ENCODE data around the gene EXOSC10. TPM values are rescaled to one million over a fixed set of nuclear protein-coding genes. Genes with fewer than 3 reads are reported as not detected.

Gene EXOSC10
- polyA plus RNA-seq, 1 experiment, result 65.9 TPM

DNA sequence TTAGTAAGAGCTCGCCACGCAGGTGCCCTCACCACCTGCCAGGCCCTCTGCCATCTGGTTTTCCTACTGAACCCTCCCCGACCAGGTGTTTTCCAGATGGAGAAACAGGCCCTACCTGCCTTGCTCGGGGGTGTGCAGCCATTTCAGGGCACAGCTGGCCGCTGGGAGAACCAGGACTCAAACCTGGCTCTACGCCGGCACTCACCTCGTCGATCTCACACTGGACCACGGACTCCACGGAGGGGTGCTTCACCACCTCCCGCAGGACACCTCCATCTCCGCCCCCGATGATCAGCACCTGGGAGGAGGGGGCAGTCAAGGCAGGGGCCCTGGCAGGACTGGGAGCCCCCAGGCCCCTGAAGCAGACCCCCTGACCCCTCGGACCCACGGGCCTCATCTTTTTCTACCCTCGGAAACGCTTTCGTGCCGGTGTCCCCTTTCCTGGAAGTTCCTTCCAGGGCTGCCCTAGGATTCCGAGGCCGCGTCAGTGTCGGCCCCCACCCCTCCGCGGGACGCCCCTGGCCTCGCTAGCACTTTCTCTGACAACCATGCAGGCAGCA is 41.0 kb downstream of the EXOSC10 start:
- Histone ChIP-seq H3K27ac (ENCODE audit: low read depth, low read length) (no peak overlapping the region), H3K27me3 (ENCODE audit: control insufficient read depth, insufficient read depth, low read length) (no peaks in the 10 kb centered on the region), H3K9me3 (ENCODE audit: control insufficient read depth, insufficient read depth, low read length) (no peaks in the 10 kb centered on the region; the same call in 1 of the 2 replicates), H3K4me3 (ENCODE audit: low read depth, low read length) (peak overlapping the region; percentile 92)
- CTCF ChIA-PET, result interaction anchor here (0.7 to 3.7 kb wide), 2 partner anchors 9 to 21 kb away, joined by 5 to 35 read pairs; no protein-coding TSS in a partner anchor
- DNase-seq (ENCODE audit: low read depth, low spot score), result no peak
- POLR2A ChIA-PET, result no interaction called here
- TF ChIP-seq, protein P1, sequence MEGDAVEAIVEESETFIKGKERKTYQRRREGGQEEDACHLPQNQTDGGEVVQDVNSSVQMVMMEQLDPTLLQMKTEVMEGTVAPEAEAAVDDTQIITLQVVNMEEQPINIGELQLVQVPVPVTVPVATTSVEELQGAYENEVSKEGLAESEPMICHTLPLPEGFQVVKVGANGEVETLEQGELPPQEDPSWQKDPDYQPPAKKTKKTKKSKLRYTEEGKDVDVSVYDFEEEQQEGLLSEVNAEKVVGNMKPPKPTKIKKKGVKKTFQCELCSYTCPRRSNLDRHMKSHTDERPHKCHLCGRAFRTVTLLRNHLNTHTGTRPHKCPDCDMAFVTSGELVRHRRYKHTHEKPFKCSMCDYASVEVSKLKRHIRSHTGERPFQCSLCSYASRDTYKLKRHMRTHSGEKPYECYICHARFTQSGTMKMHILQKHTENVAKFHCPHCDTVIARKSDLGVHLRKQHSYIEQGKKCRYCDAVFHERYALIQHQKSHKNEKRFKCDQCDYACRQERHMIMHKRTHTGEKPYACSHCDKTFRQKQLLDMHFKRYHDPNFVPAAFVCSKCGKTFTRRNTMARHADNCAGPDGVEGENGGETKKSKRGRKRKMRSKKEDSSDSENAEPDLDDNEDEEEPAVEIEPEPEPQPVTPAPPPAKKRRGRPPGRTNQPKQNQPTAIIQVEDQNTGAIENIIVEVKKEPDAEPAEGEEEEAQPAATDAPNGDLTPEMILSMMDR (IDR thresholded peaks at IDR 0.05; ENCODE audit: low read depth, low read length), result no peak

DNA sequence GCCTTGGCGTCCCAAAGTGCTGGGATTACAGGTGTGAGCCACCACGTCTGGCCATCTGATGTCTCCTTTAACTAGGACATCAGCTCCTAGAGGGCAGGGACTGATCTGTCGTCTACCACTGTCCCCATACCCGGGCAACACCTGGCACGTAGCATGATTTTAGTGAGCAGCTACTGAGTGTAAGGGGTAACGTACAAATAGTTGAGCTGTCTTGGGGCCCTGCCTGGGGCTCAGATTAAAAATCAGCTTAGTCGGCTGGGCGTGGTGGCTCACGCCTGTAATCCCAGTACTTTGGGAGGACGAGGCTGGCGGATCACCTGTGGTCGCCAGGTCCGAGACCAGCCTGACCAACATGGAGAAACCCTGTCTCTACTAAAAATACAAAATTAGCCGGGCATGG is 41.6 kb downstream of the EXOSC10 start:
- DNase-seq (ENCODE audit: low read depth, low spot score), result no peak
- POLR2A ChIA-PET, result no interaction called here
- Histone ChIP-seq H3K4me3 (ENCODE audit: low read depth, low read length) (no peak overlapping the region), H3K27me3 (ENCODE audit: control insufficient read depth, insufficient read depth, low read length) (no peaks in the 10 kb centered on the region), H3K27ac (ENCODE audit: low read depth, low read length) (no peak overlapping the region), H3K9me3 (ENCODE audit: control insufficient read depth, insufficient read depth, low read length) (no peaks in the 10 kb centered on the region; the same call in 1 of the 2 replicates)
- TF ChIP-seq, protein P1 (IDR thresholded peaks at IDR 0.05; ENCODE audit: low read depth, low read length), result no peak
- CTCF ChIA-PET, result interaction anchor here (0.7 to 3.7 kb wide), 2 partner anchors 8 to 20 kb away, joined by 5 to 35 read pairs; no protein-coding TSS in a partner anchor

DNA sequence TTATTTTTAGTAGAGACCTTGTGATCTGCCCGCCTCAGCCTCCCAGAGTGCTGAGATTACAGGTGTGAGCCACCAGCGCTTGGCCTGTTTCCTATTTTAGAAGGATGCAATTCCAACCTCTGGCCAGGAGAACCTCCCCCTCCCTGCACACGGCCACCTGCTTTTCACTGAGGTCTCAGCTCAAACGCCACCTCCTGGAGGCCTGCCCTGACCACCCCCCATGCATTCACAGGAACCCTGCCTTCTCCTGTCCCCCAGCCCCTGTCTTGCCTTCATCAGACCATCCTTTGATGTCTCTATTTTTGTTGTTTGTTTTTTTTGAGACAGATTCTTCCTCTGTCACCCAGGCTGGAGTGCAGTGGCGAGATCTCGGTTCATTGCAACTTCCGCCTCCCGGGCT is 42.2 kb downstream of the EXOSC10 start:
- DNase-seq (ENCODE audit: low read depth, low spot score), result no peak
- TF ChIP-seq, protein P1 (IDR thresholded peaks at IDR 0.05; ENCODE audit: low read depth, low read length), result no peak
- H3K4me3 ChIP-seq (ENCODE audit: low read depth, low read length), result no peak overlapping the region
- no peak overlapping the region for H3K27ac ChIP-seq (ENCODE audit: low read depth, low read length)
- H3K9me3 ChIP-seq (ENCODE audit: control insufficient read depth, insufficient read depth, low read length), result no peaks in the 10 kb centered on the region; the same call in 1 of the 2 replicates
- ChIA-PET CTCF (interaction anchor here (0.6 to 3.7 kb wide), 2 partner anchors 20 to 21 kb away, joined by 3 to 35 read pairs; no protein-coding TSS in a partner anchor), POLR2A (interaction anchor here (0.6 kb wide), 1 partner anchor 9 kb away, joined by 3 read pairs; no protein-coding TSS in a partner anchor)
- H3K27me3 ChIP-seq (ENCODE audit: control insufficient read depth, insufficient read depth, low read length), result no peaks in the 10 kb centered on the region

DNA sequence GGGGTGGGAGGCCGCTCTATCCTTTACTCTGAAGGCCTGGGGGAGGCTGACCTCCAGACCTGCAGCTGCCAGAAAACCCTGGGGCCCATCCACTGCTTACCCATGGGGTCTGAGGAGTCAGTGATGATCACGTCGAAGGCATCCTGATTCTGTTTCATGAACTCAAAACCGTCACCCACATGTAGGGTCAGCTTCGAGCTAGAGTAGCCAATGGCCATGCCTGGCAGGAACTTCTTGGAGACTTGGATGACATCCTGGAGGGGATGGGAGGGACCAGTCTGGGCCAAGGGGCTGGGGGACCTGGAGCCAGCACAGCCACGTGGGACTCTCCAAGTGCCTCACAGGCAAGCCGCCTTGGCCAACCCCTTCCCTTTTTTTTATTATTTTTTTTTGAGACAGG is 43.2 kb downstream of the EXOSC10 start:
- H3K27ac ChIP-seq (ENCODE audit: low read depth, low read length), result no peak overlapping the region
- H3K4me3 ChIP-seq (ENCODE audit: low read depth, low read length), result no peak overlapping the region
- DNase-seq (ENCODE audit: low read depth, low spot score), result no peak
- POLR2A ChIA-PET, result interaction anchor here (0.5 kb wide), 1 partner anchor 8 kb away, joined by 4 read pairs; no protein-coding TSS in a partner anchor
- H3K9me3 ChIP-seq (ENCODE audit: control insufficient read depth, insufficient read depth, low read length), result no peaks in the 10 kb centered on the region; the same call in 1 of the 2 replicates
- no peaks in the 10 kb centered on the region for H3K27me3 ChIP-seq (ENCODE audit: control insufficient read depth, insufficient read depth, low read length)
- TF ChIP-seq, protein P1 (IDR thresholded peaks at IDR 0.05; ENCODE audit: low read depth, low read length), result no peak
- CTCF ChIA-PET, result interaction anchor here (3.7 kb wide), 1 partner anchor 19 kb away, joined by 35 read pairs; no protein-coding TSS in a partner anchor

DNA sequence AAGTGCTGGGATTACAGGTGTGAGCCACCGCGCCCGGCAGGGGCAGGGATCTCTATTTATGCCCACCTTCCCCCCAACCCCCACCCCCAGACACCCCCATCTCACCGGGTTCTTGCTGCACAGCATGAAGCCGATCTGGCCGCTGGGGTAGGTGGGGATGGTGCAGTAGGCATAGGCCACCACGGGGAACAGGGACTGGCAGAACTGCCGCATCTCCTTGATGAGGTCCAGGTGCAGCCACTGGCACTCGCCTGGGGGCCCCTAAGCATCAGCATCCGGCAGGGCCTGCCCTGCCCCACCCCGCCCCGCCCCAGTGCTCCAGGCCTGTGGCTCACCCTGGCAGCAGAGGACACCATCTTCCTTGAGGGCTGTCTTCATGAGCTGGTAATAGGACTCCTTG is 44.0 kb downstream of the EXOSC10 start:
- CTCF ChIA-PET, result interaction anchor here (3.7 kb wide), 1 partner anchor 18 kb away, joined by 35 read pairs; no protein-coding TSS in a partner anchor

More for the DNA sequence above, 44.0 kb downstream of the EXOSC10 start:
- Histone ChIP-seq H3K4me3 (ENCODE audit: low read depth, low read length) (no peak overlapping the region), H3K27ac (ENCODE audit: low read depth, low read length) (no peak overlapping the region), H3K27me3 (ENCODE audit: control insufficient read depth, insufficient read depth, low read length) (no peaks in the 10 kb centered on the region), H3K9me3 (ENCODE audit: control insufficient read depth, insufficient read depth, low read length) (no peaks in the 10 kb centered on the region; the same call in 1 of the 2 replicates)
- TF ChIP-seq, protein P1 (IDR thresholded peaks at IDR 0.05; ENCODE audit: low read depth, low read length), result no peak
- POLR2A ChIA-PET, result interaction anchor here (0.5 to 0.6 kb wide), 2 partner anchors 8 to 10 kb away, joined by 4 to 6 read pairs; no protein-coding TSS in a partner anchor
- DNase-seq (ENCODE audit: low read depth, low spot score), result no peak
